Measurements from ENCODE around the gene GABRA4. TPM values are rescaled to one million over a fixed set of nuclear protein-coding genes. Genes with fewer than 3 reads are reported as not detected.

The GABRA4 gene
- total RNA-seq, 6 donors from 2014 or later = not detected

DNA sequence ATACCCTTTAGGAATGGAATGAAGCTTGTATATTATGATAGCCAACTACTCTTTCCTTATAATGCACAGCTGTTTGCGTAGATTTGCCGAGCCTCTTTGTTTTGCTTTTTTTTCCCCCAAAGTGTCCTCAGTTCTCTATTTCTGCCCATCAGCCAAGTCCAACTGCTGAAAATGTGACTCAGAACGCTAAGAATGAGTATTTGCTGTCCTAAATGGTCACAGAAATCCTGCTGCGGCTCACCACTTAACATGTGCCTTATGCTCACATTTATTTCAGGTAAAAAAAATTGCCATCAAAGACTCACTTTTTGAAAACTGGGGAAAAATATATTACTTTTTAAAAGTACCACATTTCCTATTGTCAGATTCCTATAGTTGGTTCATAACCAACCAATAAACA lies 36.9 kb downstream of the GABRA4 start:
- H3K4me3 ChIP-seq = no peak overlapping the region
- ATAC-seq (ENCODE audit: low FRiP score in 2 of 2) = no peak
- H3K4me1 ChIP-seq = peaks cover 0 to 3% (median 0%) of the 10 kb centered on the region in 4 donors
- H3K27me3 ChIP-seq = no peaks in the 10 kb centered on the region
- no peak for DNase-seq
- WGBS, 2 donors = 47 to 51% methylated on average over 4 of the region's 4 CpGs
- H3K9me3 ChIP-seq = no peaks in the 10 kb centered on the region
- TF ChIP-seq EP300 (IDR thresholded peaks at IDR 0.05) = no peak
- TF ChIP-seq POLR2AphosphoS5 (IDR thresholded peaks at IDR 0.05) = no peak
- TF ChIP-seq, protein P1, sequence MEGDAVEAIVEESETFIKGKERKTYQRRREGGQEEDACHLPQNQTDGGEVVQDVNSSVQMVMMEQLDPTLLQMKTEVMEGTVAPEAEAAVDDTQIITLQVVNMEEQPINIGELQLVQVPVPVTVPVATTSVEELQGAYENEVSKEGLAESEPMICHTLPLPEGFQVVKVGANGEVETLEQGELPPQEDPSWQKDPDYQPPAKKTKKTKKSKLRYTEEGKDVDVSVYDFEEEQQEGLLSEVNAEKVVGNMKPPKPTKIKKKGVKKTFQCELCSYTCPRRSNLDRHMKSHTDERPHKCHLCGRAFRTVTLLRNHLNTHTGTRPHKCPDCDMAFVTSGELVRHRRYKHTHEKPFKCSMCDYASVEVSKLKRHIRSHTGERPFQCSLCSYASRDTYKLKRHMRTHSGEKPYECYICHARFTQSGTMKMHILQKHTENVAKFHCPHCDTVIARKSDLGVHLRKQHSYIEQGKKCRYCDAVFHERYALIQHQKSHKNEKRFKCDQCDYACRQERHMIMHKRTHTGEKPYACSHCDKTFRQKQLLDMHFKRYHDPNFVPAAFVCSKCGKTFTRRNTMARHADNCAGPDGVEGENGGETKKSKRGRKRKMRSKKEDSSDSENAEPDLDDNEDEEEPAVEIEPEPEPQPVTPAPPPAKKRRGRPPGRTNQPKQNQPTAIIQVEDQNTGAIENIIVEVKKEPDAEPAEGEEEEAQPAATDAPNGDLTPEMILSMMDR (IDR thresholded peaks at IDR 0.05) = no peak
- no peak for TF ChIP-seq POLR2A (IDR thresholded peaks at IDR 0.05)
- no peak overlapping the region for H3K27ac ChIP-seq
- H3K36me3 ChIP-seq = no peaks in the 10 kb centered on the region

DNA sequence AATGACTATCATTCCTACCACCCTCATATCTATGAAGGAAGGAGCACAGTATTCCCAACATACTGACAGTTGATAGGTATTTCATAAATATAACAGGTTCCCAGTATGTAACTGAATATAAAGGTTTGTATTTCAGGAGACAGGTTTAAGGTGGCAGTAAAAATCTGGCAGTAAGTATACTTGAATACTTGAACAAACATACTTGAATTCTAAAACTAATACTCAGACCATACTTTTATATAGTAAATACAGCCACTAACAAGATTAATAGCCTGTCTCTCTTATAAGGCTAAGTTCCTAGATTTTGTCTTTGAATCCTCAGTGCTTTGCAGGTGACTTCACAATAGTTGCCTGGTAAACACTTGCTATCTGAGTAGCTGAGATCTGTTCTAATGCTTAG lies 37.8 kb downstream of the GABRA4 start:
- H3K27ac ChIP-seq = no peak overlapping the region
- TF ChIP-seq, protein P1 (IDR thresholded peaks at IDR 0.05) = no peak
- no peak for TF ChIP-seq EP300 (IDR thresholded peaks at IDR 0.05)
- no peak for TF ChIP-seq POLR2AphosphoS5 (IDR thresholded peaks at IDR 0.05)
- no peak for TF ChIP-seq POLR2A (IDR thresholded peaks at IDR 0.05)
- no peak for DNase-seq
- H3K36me3 ChIP-seq = no peaks in the 10 kb centered on the region
- no peak overlapping the region for H3K4me3 ChIP-seq
- no peak for ATAC-seq (ENCODE audit: low FRiP score in 2 of 2)
- H3K27me3 ChIP-seq = no peaks in the 10 kb centered on the region
- H3K9me3 ChIP-seq = no peaks in the 10 kb centered on the region
- H3K4me1 ChIP-seq = peaks cover 0 to 3% (median 0%) of the 10 kb centered on the region in 4 donors

DNA sequence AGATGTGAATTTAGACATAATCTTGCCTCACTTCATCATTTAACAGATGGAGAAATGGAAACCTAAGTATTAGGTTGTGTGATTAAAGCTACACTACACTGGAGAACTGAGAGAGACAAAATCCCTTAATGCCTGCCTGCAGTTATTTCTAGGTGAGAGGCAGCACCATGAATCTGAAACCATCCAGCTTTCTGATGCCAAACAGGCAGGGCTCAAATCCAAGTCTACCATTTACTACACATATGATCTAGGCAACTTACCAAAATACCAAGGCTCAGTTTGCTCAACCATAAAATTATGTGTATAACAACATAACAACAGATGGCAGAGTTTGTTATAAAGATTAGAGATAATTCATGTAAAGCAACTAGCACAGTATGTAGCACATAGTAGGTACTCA lies 38.7 kb downstream of the GABRA4 start:
- no peaks in the 10 kb centered on the region for H3K36me3 ChIP-seq
- DNase-seq = no peak
- H3K27me3 ChIP-seq = no peaks in the 10 kb centered on the region
- H3K27ac ChIP-seq = no peak overlapping the region
- H3K4me3 ChIP-seq = no peak overlapping the region
- H3K4me1 ChIP-seq = peaks cover 0 to 3% (median 0%) of the 10 kb centered on the region in 4 donors
- H3K9me3 ChIP-seq = no peaks in the 10 kb centered on the region
- TF ChIP-seq EP300 (IDR thresholded peaks at IDR 0.05) (no peak), POLR2A (IDR thresholded peaks at IDR 0.05) (no peak), POLR2AphosphoS5 (IDR thresholded peaks at IDR 0.05) (no peak)
- TF ChIP-seq, protein P1 (IDR thresholded peaks at IDR 0.05) = no peak
- no peak for ATAC-seq (ENCODE audit: low FRiP score in 2 of 2)

DNA sequence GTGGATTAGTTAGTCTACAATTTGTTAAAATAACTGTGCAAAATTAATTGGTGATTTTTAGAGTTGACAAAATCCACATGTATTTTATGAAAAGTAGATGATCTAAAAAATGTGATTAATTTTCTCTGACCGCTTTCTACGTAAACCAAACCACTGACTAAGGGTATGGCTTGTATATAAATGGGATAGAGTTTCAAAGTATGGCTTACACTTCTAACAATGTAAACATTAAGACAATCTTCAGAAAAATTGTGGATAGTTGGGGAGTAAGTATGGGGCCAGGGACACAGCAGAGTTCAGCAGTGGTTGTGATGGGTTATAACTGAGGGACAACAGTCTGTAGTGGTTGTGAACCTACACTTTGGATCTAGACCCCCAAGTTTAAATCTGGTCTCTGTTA lies 39.8 kb downstream of the GABRA4 start:
- DNase-seq (no peak), ATAC-seq (ENCODE audit: low FRiP score in 2 of 2) (no peak)
- Histone ChIP-seq H3K36me3 (no peaks in the 10 kb centered on the region), H3K9me3 (no peaks in the 10 kb centered on the region), H3K27ac (no peak overlapping the region), H3K4me3 (no peak overlapping the region), H3K27me3 (no peaks in the 10 kb centered on the region), H3K4me1 (peaks cover 0 to 3% (median 0%) of the 10 kb centered on the region in 4 donors)
- TF ChIP-seq POLR2AphosphoS5 (IDR thresholded peaks at IDR 0.05) (no peak), POLR2A (IDR thresholded peaks at IDR 0.05) (no peak), EP300 (IDR thresholded peaks at IDR 0.05) (no peak)
- TF ChIP-seq, protein P1 (IDR thresholded peaks at IDR 0.05) = no peak
- WGBS, 2 donors = 63 to 82% methylated on average over 2 of the region's 2 CpGs

DNA sequence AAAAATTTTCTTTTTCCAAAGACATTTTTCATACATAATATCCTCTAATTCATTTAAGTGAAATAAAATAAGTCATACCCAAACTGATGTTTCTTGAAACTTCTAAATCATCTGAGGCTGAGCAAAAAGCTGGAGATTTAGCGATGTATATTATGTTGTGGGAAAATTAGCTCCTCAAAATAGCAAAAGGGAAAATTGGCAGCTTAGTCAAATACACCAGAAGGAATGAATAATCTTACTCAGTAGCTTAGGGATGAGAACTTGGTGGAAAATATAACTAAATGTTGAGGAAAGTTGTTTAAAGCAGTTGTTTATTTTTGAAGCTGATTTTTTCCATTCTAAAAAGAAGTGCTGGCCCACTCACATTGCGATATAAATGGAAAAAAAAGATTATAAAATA lies 40.9 kb downstream of the GABRA4 start:
- no peak for DNase-seq
- no peak for TF ChIP-seq POLR2A (IDR thresholded peaks at IDR 0.05)
- TF ChIP-seq, protein P1 (IDR thresholded peaks at IDR 0.05) = no peak
- TF ChIP-seq EP300 (IDR thresholded peaks at IDR 0.05) = no peak
- no peak for TF ChIP-seq POLR2AphosphoS5 (IDR thresholded peaks at IDR 0.05)
- no peak overlapping the region for H3K4me3 ChIP-seq
- no peaks in the 10 kb centered on the region for H3K36me3 ChIP-seq
- no peaks in the 10 kb centered on the region for H3K9me3 ChIP-seq
- ATAC-seq (ENCODE audit: low FRiP score in 2 of 2) = no peak
- no peak overlapping the region for H3K27ac ChIP-seq
- H3K27me3 ChIP-seq = no peaks in the 10 kb centered on the region
- 86% methylated on average over 2 of the region's 2 CpGs for WGBS, 2 donors
- peaks cover 0 to 3% (median 0%) of the 10 kb centered on the region in 4 donors for H3K4me1 ChIP-seq

All from upper lobe of left lung (tissue), 6 donors.